HG02938 (cell line): ENCODE results near the gene MPZ.

Experiments used
- ATAC-seq: cut with Tn5 transposase; IDR thresholded peaks from one replicate; pipeline ENCODE4 v1.9.1; 2021; ENCODE audit warnings: mild to moderate bottlenecking, moderate library complexity; ENCODE audit not compliant: unreplicated experiment

MPZ gene

GRCh38 chr1:161300478-161300877 is 9.3 kb downstream of the MPZ start:
- no peak for ATAC-seq

GRCh38 chr1:161299347-161299746 is 10.4 kb downstream of the MPZ start:
- no peak for ATAC-seq

GRCh38 chr1:161298116-161298515 is 11.7 kb downstream of the MPZ start:
- no peak for ATAC-seq

- no peak for ATAC-seq
These were observed 12.4 kb downstream of the MPZ start for GRCh38 chr1:161297415-161297814.

- no peak for ATAC-seq
These were observed 19.0 kb downstream of the MPZ start for GRCh38 chr1:161290779-161291178.

GRCh38 chr1:161287482-161288054 is 22.2 kb downstream of the MPZ start:
- no peak for ATAC-seq

GRCh38 chr1:161285521-161285920 is 24.2 kb downstream of the MPZ start:
- ATAC-seq, result no peak

- ATAC-seq, result no peak
These were observed 24.7 kb downstream of the MPZ start for GRCh38 chr1:161285113-161285512.

GRCh38 chr1:161282991-161283390 is 26.8 kb downstream of the MPZ start:
- ATAC-seq, result no peak

GRCh38 chr1:161274874-161275273 is 34.9 kb downstream of the MPZ start:
- ATAC-seq, result no peak

GRCh38 chr1:161273402-161273801 is 36.4 kb downstream of the MPZ start:
- no peak for ATAC-seq

GRCh38 chr1:161267321-161267720 is 42.4 kb downstream of the MPZ start:
- no peak for ATAC-seq

GRCh38 chr1:161266836-161267235 is 42.9 kb downstream of the MPZ start:
- ATAC-seq, result no peak

- no peak for ATAC-seq
These were observed 43.6 kb downstream of the MPZ start for GRCh38 chr1:161266202-161266601.

GRCh38 chr1:161265305-161265704 is 44.5 kb downstream of the MPZ start:
- ATAC-seq, result no peak

- no peak for ATAC-seq
These were observed 48.2 kb downstream of the MPZ start for GRCh38 chr1:161261261-161262235.

- no peak for ATAC-seq
These were observed 49.1 kb downstream of the MPZ start for GRCh38 chr1:161260376-161261260.

- no peak for ATAC-seq
These were observed 50.0 kb downstream of the MPZ start for GRCh38 chr1:161259765-161260164.

GRCh38 chr1:161259345-161259702 is 50.4 kb downstream of the MPZ start:
- no peak for ATAC-seq

GRCh38 chr1:161258439-161259344 is 51.1 kb downstream of the MPZ start, which contains the start of gene PCP4L1:
PCP4L1 (plus strand) TSS chr1:161258745; CDS start chr1:161258975, 230 bp downstream.
- ATAC-seq, result no peak
